Left lobe of liver (tissue), 2 donors: ENCODE data around the gene NISCH. TPM values are rescaled to one million over a fixed set of nuclear protein-coding genes. Genes with fewer than 3 reads are reported as not detected.

Source experiments
- ATAC-seq: fragments of 200-7000 bp; cut with Tn5 transposase; one replicate; pipeline ENCODE4 v1.9.1; 2020; ENCODE audit warnings: mild to moderate bottlenecking, moderate library complexity
- DNase-seq: peaks from one replicate; pipeline ENCODE4 v3.0.0-alpha.2; 2020; ENCODE audit warnings: low spot score
- total RNA-seq: library from RNA; stranded (reverse); gene quantifications from one replicate; pipeline ENCODE4 v1.2.1, GENCODE V29; 2021
- donor health status: DM: no; HTN: no; CAD: no; lungs with moderate emphysema.
- donor health status: DM: no; HTN: yes; CAD: no.

The NISCH gene
- total RNA-seq, 1 donor from 2014 or later = 39.3 TPM

DNA sequence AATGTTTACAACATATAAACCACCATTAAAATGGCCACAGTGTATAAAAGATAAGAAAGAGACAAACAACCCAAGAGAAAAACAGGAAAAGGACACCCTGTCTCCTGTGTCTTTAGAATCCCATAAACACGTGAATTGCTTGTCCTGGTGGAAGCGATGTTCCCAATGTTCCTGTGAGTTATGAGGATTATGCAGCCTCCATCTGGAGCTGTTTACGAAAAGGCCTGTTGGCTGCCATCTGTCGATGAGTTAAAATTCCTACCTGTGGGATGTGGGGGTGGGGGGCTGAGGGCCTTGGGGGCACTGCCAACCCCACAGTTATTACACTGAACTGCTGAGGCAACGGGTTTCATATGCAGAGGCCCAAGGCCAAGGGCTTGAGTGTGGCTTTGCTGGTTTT, 13.6 kb downstream of the NISCH start:
- no peak for ATAC-seq
- no peak for DNase-seq

DNA sequence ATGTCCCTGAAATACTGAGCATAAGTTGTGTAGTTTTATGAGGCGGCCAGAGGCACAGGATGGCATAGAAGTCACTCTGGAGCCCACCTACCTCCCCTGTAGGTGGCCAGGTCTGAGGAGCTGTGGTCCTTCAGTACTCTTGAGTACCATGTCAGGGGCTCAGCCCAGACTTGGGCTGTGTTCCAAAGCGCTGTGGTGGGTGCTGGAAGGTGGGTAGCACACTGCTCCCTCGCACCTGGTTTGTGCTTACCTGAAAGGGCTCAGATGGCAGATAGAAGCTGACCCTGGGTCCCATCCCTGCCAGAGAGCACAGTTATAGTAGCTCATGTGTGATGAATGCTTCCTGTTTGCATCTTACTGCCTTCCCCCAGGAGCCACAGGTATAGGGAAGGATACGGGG, 15.5 kb downstream of the NISCH start:
- DNase-seq (no peak), ATAC-seq (no peak)

DNA sequence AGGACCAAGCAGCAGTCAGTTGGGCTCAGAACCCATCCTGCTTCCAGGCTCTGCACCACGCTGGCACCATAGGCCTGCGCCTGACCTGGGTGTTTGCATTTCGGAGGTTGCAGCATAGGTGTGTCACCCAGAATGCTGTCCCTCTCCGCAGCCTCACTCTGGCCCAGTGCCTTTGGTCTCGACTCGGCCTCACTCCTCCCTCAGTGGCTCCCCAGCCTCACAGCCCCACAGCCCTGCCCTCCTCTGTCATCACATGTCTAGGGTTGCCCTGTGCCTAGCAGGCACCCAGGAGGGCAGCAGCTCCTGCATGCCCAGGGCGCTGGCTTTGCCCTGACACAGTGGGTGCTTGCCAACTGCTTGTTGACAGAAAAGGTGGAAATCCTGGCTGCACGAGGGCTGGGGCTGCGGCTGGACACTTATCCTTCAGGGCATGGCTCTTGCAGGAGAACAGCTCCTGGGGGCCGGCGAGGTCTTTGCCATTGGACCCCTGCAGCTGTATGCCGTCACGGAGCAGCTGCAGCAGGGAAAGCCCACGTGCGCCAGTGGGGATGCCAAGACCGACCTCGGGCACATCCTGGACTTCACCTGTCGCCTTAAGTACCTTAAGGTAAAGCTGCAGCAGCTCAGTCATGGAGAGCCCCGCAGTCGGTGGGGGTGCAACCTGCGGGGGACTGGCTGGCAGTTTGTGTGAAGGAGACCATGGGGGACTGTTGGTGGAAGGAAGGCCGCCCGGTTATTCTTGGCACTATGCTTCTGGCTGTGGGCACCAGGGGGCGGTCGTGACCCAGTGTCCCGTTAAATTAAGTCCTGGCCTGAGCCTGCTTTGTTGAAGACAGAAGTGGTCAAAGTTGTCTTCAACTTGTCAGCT, 16.2 kb downstream of the NISCH start:
- ATAC-seq = peak; percentile 91
- peak; percentile 95 for DNase-seq

- DNase-seq = no peak
- no peak for ATAC-seq
Observed at GRCh38 chr3:52472239-52473000, 17.0 kb downstream of the NISCH start.

GRCh38 chr3:52473026-52473425, 17.6 kb downstream of the NISCH start:
- no peak for ATAC-seq
- DNase-seq = no peak

- DNase-seq (no peak), ATAC-seq (no peak)
Observed at GRCh38 chr3:52477076-52477795, 21.8 kb downstream of the NISCH start.

DNA sequence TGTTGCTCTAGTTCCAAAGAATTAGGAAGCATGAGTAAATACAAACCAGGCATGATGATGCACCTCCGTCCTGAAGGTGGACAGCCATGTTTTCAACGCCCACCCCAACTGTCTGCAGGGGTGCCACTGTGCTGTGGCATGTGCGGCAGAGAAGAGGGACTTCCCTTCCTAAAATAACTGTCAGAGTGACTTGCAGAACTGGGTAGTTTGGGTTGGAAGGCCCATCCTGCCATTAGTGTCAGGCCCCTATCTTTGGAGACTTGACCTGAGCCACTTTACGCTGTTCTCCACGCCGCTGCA, 22.3 kb downstream of the NISCH start:
- ATAC-seq = no peak
- no peak for DNase-seq

DNA sequence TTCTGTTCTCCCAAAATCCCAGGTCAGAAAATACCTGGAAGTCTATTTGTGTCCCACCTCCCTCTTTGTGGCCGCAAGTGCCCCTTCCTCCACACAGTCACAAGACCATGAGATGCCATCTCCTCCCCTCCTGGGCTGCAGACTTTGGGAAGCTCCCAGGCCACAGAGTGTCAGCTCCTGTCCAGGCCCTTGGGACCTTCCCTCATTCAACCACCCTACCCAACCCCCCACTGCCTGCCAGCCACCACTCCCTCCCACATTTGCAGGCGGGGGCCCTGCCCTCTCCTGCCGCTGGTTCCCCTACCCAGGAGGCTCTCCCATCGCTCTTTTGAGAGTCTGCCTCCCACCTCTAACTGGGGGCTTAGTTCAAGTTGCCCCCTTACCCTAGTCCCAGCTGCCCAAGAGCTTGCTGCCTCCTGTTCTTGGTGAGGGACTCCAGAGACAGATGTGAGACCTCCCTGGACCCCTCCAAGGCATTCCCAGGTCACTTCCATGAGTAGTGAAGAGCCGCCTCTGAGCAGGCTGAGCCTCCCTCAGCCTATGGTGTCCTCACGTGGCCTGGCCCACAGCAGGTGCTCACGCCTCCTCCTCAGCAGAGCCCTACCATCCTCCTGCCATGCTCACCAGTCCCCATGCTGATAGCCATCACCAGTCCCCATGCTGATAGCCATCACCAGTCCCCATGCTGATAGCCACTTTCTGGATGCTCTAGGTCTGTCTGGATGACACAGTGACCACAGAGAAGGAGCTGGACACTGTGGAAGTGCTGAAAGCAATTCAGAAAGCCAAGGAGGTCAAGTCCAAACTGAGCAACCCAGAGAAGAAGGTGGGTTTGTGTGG, 23.9 kb downstream of the NISCH start:
- DNase-seq (no peak), ATAC-seq (no peak)

DNA sequence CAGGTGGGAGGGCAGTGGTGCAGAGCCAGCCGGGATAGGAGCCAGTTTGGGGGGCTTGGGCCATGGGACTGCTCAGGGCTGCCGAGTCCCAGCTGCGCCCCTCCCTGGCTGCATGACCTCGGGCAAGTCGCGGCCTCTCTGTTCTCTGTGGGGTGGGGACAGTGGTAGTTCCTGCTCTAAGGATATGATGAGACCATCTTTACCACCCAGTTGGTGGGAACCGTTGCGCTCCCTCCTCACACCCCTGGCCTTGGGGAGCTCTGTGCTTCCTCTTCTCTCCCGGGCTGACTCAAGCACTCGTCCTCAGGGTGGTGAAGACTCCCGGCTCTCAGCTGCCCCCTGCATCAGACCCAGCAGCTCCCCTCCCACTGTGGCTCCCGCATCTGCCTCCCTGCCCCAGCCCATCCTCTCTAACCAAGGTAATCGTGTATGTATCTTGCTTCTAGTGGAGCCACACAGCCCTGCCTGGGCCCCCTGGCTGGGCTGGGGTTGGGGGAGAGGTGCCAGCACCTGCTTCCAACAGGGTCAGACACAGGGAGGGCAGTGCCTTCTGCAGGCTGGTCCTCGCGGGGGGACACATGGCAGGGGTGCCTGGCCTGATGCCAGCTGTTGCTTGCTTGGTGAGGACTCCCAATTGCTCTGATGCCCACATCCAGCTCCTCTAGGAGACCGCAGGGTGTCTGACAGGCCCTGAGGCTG, 24.6 kb downstream of the NISCH start:
- ATAC-seq = no peak
- no peak for DNase-seq

- ATAC-seq (peak; percentile 42), DNase-seq (no peak)
Observed at GRCh38 chr3:52480768-52481715, 25.6 kb downstream of the NISCH start.

DNA sequence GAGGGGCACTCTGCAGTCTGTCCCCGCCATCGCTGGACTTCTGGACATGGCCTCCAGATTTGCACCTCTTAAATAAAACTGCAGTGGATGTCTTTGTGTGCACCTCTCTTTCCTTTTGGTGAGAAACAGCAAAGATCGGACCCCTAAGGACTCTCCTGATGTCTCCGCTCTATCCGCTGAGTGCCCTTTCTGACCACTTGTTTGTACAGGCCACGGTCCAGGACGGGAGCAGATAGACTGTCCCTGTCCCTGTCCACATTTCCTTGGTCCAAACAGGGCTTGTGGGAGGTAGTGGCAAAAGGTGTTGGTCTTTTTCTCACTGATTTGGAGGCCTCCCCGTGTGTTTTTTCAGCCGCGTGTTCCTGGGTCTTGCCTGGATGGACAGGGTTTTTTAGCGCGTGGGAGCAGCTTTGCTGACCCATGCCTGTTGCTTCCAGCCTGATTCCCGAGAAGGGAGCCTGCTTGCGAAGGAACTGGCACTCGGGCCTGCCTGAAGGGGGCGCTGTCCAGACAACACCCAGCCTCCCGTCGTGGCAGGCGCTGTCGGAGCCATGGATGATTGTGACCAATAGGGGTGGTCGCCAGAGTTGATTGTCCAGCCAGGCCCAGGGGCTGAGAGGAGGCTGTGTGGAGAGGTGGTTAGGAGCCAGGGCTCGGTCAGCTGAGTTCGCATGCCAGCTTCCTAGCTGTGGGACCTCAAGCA, 26.6 kb downstream of the NISCH start:
- ATAC-seq (peak; percentile 79), DNase-seq (no peak)

- ATAC-seq (no peak), DNase-seq (no peak)
Observed at GRCh38 chr3:52483081-52483480, 27.7 kb downstream of the NISCH start.

- ATAC-seq (no peak), DNase-seq (no peak)
Observed at GRCh38 chr3:52483577-52484381, 28.4 kb downstream of the NISCH start.

- DNase-seq (no peak), ATAC-seq (no peak)
Observed at GRCh38 chr3:52484680-52485461, 29.5 kb downstream of the NISCH start.

DNA sequence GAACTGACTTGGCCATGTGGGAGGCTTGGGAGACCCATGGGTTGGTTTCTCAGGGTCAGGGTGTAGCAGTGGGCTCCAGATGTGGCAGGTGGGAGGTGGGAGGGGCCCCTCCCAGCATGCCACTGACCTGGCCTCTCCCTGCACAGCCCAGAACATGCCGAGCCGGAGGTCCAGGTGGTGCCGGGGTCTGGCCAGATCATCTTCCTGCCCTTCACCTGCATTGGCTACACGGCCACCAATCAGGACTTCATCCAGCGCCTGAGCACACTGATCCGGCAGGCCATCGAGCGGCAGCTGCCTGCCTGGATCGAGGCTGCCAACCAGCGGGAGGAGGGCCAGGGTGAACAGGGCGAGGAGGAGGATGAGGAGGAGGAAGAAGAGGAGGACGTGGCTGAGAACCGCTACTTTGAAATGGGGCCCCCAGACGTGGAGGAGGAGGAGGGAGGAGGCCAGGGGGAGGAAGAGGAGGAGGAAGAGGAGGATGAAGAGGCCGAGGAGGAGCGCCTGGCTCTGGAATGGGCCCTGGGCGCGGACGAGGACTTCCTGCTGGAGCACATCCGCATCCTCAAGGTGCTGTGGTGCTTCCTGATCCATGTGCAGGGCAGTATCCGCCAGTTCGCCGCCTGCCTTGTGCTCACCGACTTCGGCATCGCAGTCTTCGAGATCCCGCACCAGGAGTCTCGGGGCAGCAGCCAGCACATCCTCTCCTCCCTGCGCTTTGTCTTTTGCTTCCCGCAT, 31.8 kb downstream of the NISCH start:
- DNase-seq = no peak
- ATAC-seq = no peak
